Gastroesophageal sphincter (tissue), 4 donors: ENCODE data around the gene ACTR8. TPM values are rescaled to one million over a fixed set of nuclear protein-coding genes. Genes with fewer than 3 reads are reported as not detected.

Experiments used
- ATAC-seq: fragments of 150-250 bp; one replicate; pipeline ENCODE4 v1.9.1; 2016; ENCODE audit warnings: mild to moderate bottlenecking, moderate library complexity
- H3K27ac ChIP-seq, 4 donors: fragments of 200-600 bp; sonication (generic) in 3 of 4; 1 replicate in 3 of 4; 2 replicates in 1 of 4; pipeline ENCODE4 v1.5.1; 2016 to 2019
- H3K27me3 ChIP-seq: fragments of 200-600 bp; sonication (generic); one replicate; pipeline ENCODE4 v1.5.1; 2019
- H3K36me3 ChIP-seq, 2 donors: fragments of 200-600 bp; sonication (generic); one replicate each; pipeline ENCODE4 v1.5.1; 2019; ENCODE audit warnings: control low read depth in 1 of 2
- H3K4me1 ChIP-seq, 3 donors: fragments of 200-600 bp; sonication (generic); 1 replicate in 2 of 3; 2 replicates in 1 of 3; pipeline ENCODE4 v1.5.1; 2016 to 2019; ENCODE audit warnings: control low read depth in 2 of 3
- H3K4me3 ChIP-seq, 2 donors: fragments of 200-600 bp; sonication (generic); one replicate each; pipeline ENCODE4 v1.5.1; 2019; ENCODE audit warnings: mild to moderate bottlenecking in 1 of 2, moderate library complexity in 1 of 2
- H3K9me3 ChIP-seq, 3 donors: fragments of 200-600 bp; sonication (generic); one replicate each; pipeline ENCODE4 v1.5.1; 2017 to 2019; ENCODE audit warnings: control low read depth in 2 of 3
- CTCF ChIP-seq, 4 experiments: fragments of 200-600 bp in 2 of 4; fragments of 450-650 bp in 2 of 4; sonication (generic) in 1 of 4; IDR thresholded peaks; one replicate each; pipeline ENCODE4 v1.5.1; 2017 to 2019; ENCODE audit warnings: antibody characterized with exemption in 4 of 4, mild to moderate bottlenecking in 2 of 4, moderate library complexity in 2 of 4
- EP300 ChIP-seq: sonication (generic); formaldehyde crosslinking; IDR thresholded peaks from one replicate; pipeline ENCODE4 v1.6.1; 2017; ENCODE audit warnings: antibody characterized with exemption, mild to moderate bottlenecking
- POLR2A ChIP-seq, 2 donors: fragments of 450-650 bp; IDR thresholded peaks; one replicate each; pipeline ENCODE4 v1.6.1; 2017; ENCODE audit warnings: antibody characterized with exemption in 2 of 2, mild to moderate bottlenecking in 2 of 2, moderate library complexity in 1 of 2
- POLR2AphosphoS5 ChIP-seq: sonication (generic); formaldehyde crosslinking; IDR thresholded peaks from one replicate; pipeline ENCODE4 v1.6.1; 2017; ENCODE audit warnings: antibody characterized with exemption
- WGBS, 2 donors: methylation state at CpG; one replicate each; pipeline ENCODE4 v1.1.5; 2018; ENCODE audit warnings: low coverage in 1 of 2; 5-methylcytosine and 5-hydroxymethylcytosine counted together
- total RNA-seq, 4 donors: library from RNA; depleted of rRNA; stranded (reverse); fragments of >200 nt; gene quantifications; one replicate each; pipeline ENCODE4 v1.1.0, GENCODE V29; 2016

ACTR8 gene
- total RNA-seq, 4 donors from 2014 or later = 22.4 to 26.8 (median 25.7) TPM

DNA sequence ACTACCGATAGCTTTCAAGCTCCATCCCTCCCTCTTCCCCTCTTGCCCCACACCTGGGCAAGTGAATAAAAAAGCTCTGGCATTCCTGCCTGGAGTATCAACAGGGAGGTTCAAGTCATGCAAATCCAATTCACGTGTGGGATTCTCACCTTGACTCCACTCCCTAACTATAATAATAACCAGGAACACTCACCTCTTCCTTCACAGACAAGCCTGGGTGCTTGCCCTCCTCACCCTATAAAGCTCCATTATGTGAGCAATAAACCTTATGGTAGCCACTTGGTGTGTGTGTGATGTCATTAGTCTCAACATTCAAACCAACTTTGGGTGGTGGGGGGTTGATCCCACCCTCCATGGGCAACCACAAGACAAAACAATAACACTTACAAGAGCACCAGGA is 52.3 kb downstream of the ACTR8 start:
- H3K36me3 ChIP-seq = no peaks in the 10 kb centered on the region

GRCh38 chr3:53828581-53828980 is 53.4 kb downstream of the ACTR8 start:
- WGBS, 2 donors = 89% methylated on average over 1 of the region's 1 CpG; no CpG with 5 or more reads in 1 of the 2 donors
- Histone ChIP-seq H3K27me3 (no peaks in the 10 kb centered on the region), H3K4me3 (no peak overlapping the region), H3K27ac (no peak overlapping the region), H3K4me1 (no peaks in the 10 kb centered on the region), H3K9me3 (no peaks in the 10 kb centered on the region), H3K36me3 (no peaks in the 10 kb centered on the region)
- TF ChIP-seq POLR2AphosphoS5 = no peak
- no peak for ATAC-seq

More for the DNA sequence above, 52.3 kb downstream of the ACTR8 start:
- Histone ChIP-seq H3K27ac (no peak overlapping the region), H3K4me3 (no peak overlapping the region), H3K9me3 (no peaks in the 10 kb centered on the region), H3K27me3 (no peaks in the 10 kb centered on the region), H3K4me1 (no peaks in the 10 kb centered on the region)
- TF ChIP-seq CTCF (IDR thresholded peaks at IDR 0.05) = no peak
- WGBS, 2 donors = 79 to 100% methylated on average over 1 to 2 of the region's 2 CpGs
- no peak for ATAC-seq

- Histone ChIP-seq H3K4me3 (no peak overlapping the region), H3K9me3 (no peaks in the 10 kb centered on the region), H3K27ac (no peak overlapping the region), H3K36me3 (no peaks in the 10 kb centered on the region), H3K4me1 (no peaks in the 10 kb centered on the region), H3K27me3 (no peaks in the 10 kb centered on the region)
- ATAC-seq = no peak
- 40 to 67% methylated on average over 1 of the region's 1 CpG for WGBS, 2 donors
- TF ChIP-seq POLR2A (IDR thresholded peaks at IDR 0.05) = no peak
- TF ChIP-seq POLR2AphosphoS5 = no peak
- TF ChIP-seq EP300 = no peak
- no peak for TF ChIP-seq CTCF (IDR thresholded peaks at IDR 0.05)
These were observed 55.9 kb downstream of the ACTR8 start for GRCh38 chr3:53826048-53826447.

GRCh38 chr3:53824795-53825194 is 57.2 kb downstream of the ACTR8 start:
- Histone ChIP-seq H3K9me3 (no peaks in the 10 kb centered on the region), H3K27me3 (no peaks in the 10 kb centered on the region), H3K4me3 (no peak overlapping the region), H3K27ac (no peak overlapping the region), H3K4me1 (no peaks in the 10 kb centered on the region), H3K36me3 (peaks cover 0 to 2% of the 10 kb centered on the region in 2 donors)
- WGBS, 2 donors = 77 to 96% methylated on average over 2 to 4 of the region's 4 CpGs
- TF ChIP-seq POLR2A (IDR thresholded peaks at IDR 0.05) (no peak), EP300 (no peak), CTCF (IDR thresholded peaks at IDR 0.05) (no peak), POLR2AphosphoS5 (no peak)
- ATAC-seq = no peak

DNA sequence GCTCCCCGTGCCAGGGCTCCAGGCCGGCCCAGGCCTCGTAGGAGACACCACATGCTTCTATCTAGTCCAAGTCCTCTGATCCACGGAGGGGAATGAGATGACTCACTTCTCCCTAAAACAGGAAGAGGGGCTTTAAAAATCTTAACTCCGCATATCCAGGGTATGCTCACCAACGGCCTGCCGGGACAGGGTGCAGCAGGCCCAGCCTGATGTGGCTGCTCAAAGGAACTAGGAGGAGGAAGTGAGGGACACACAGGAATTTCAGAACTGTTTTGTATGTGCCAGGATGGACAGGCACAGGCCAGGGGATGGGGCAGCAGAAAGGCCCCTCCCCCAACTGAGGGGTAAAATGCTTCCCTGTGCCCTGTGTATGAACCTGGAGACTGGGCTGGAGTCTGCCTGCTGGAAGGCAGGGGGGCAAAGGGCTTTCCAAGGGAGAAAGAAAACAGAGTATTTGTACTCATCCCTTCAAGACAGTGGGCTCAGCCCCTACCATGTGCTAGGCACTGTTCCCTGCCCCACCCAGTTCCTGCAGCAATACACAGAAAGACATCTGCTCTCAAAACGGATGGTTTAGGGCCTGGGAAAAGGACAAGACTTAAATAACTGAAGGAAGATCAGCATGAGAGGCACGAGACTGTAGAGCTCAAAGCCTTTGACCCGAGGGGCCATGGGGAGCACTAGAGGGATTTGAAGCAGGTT is 57.8 kb downstream of the ACTR8 start:
- WGBS, 2 donors = 58 to 67% methylated on average over 2 to 3 of the region's 10 CpGs
- H3K27me3 ChIP-seq = no peaks in the 10 kb centered on the region
- H3K9me3 ChIP-seq = no peaks in the 10 kb centered on the region
- TF ChIP-seq EP300 (no peak), POLR2A (IDR thresholded peaks at IDR 0.05) (no peak), CTCF (IDR thresholded peaks at IDR 0.05) (no peak), POLR2AphosphoS5 (no peak)
- no peak overlapping the region for H3K4me3 ChIP-seq
- ATAC-seq = no peak
- H3K4me1 ChIP-seq = no peaks in the 10 kb centered on the region
- no peak overlapping the region for H3K27ac ChIP-seq
- peaks cover 0 to 9% of the 10 kb centered on the region in 2 donors for H3K36me3 ChIP-seq
